Kidney epithelial cell (primary cell): ENCODE measurements around the gene NPIPB6. TPM values are rescaled to one million over a fixed set of nuclear protein-coding genes. Genes with fewer than 3 reads are reported as not detected.
A peak's percentile ranks its signal among the peaks of the same experiment; 100 is the strongest.
"Not testable (repeated sequence)": the region's sequence is repeated elsewhere in the genome, so short reads cannot be mapped to it uniquely, and the experiment has no call there.

ENCODE experiments used
- DNase-seq: peaks from one replicate; pipeline ENCODE4 v3.0.0-alpha.2; 2010; ENCODE audit warnings: low read depth
- H3K27me3 ChIP-seq: 2 replicates; pipeline ENCODE4 v1.6.0; 2011; ENCODE audit warnings: low read length; ENCODE audit not compliant: control insufficient read depth, insufficient read depth
- H3K36me3 ChIP-seq: 2 replicates; pipeline ENCODE4 v1.5.1; 2011; ENCODE audit warnings: low read length; ENCODE audit not compliant: control insufficient read depth, insufficient read depth
- H3K4me3 ChIP-seq: 2 replicates; pipeline ENCODE4 v1.5.1; 2011; ENCODE audit warnings: low read depth, mild to moderate bottlenecking, control low read depth, low read length
- CTCF ChIP-seq: IDR thresholded peaks from 2 replicates; pipeline ENCODE4 v1.5.1; 2011; ENCODE audit warnings: mild to moderate bottlenecking, moderate library complexity, low read length, control low read depth, inconsistent platforms; ENCODE audit not compliant: insufficient read depth, poor library complexity, severe bottlenecking
- total RNA-seq: library from RNA; depleted of rRNA; stranded (reverse); fragments of >200 nt; gene quantifications from 2 replicates; pipeline ENCODE4 v1.2.3, GENCODE V29; 2015

The NPIPB6 gene
- total RNA-seq, 1 donor from 2014 or later: not detected

- not testable (repeated sequence) for DNase-seq, H3K36me3 ChIP-seq, H3K27me3 ChIP-seq, H3K4me3 ChIP-seq
Measured at GRCh38 chr16:28335678-28336077, 27.6 kb downstream of the NPIPB6 start.

GRCh38 chr16:28332632-28333031 lies 30.7 kb downstream of the NPIPB6 start:
- not testable (repeated sequence) for H3K36me3 ChIP-seq, DNase-seq, H3K4me3 ChIP-seq, H3K27me3 ChIP-seq

GRCh38 chr16:28330981-28331380 lies 32.3 kb downstream of the NPIPB6 start:
- not testable (repeated sequence) for DNase-seq, H3K36me3 ChIP-seq, H3K4me3 ChIP-seq, H3K27me3 ChIP-seq

- not testable (repeated sequence) for DNase-seq, H3K36me3 ChIP-seq, H3K27me3 ChIP-seq, H3K4me3 ChIP-seq
Measured at GRCh38 chr16:28330232-28330631, 33.1 kb downstream of the NPIPB6 start.

- DNase-seq: no peak
- Histone ChIP-seq H3K27me3 (no peaks in the 10 kb centered on the region), H3K36me3 (no peaks in the 10 kb centered on the region), H3K4me3 (no peak overlapping the region)
- peak; percentile 88 for TF ChIP-seq CTCF
Measured at GRCh38 chr16:28326881-28327610, 36.3 kb downstream of the NPIPB6 start.

- no peak for DNase-seq
- no peaks in the 10 kb centered on the region for H3K27me3 ChIP-seq
- no peaks in the 10 kb centered on the region for H3K36me3 ChIP-seq
- TF ChIP-seq CTCF: no peak
- H3K4me3 ChIP-seq: no peak overlapping the region
Measured at GRCh38 chr16:28324887-28325279, 38.4 kb downstream of the NPIPB6 start.

GRCh38 chr16:28324235-28324886 lies 38.9 kb downstream of the NPIPB6 start:
- TF ChIP-seq CTCF: no peak
- no peak for DNase-seq
- Histone ChIP-seq H3K27me3 (no peaks in the 10 kb centered on the region), H3K36me3 (no peaks in the 10 kb centered on the region), H3K4me3 (no peak overlapping the region)
